Esophagus muscularis mucosa (tissue), 4 donors: Measurements from ENCODE around the gene POPDC3.

Source experiments
- CTCF ChIP-seq, 3 experiments: fragments of 200-600 bp in 2 of 3; fragments of 450-650 bp in 1 of 3; sonication (generic) in 2 of 3; IDR thresholded peaks; one replicate each; pipeline ENCODE4 v1.5.1; 2017 to 2019; ENCODE audit warnings: antibody characterized with exemption in 3 of 3, mild to moderate bottlenecking in 2 of 3, moderate library complexity in 1 of 3
- EP300 ChIP-seq: sonication (generic); formaldehyde crosslinking; IDR thresholded peaks from one replicate; pipeline ENCODE4 v1.6.1; 2017; ENCODE audit warnings: antibody characterized with exemption
- POLR2A ChIP-seq: fragments of 450-650 bp; IDR thresholded peaks from one replicate; pipeline ENCODE4 v1.6.1; 2017; ENCODE audit warnings: antibody characterized with exemption, moderate library complexity, mild to moderate bottlenecking, low read depth
- POLR2AphosphoS5 ChIP-seq, 2 donors: sonication (generic); formaldehyde crosslinking; IDR thresholded peaks; one replicate each; pipeline ENCODE4 v1.6.1; 2017; ENCODE audit warnings: antibody characterized with exemption in 2 of 2

DNA sequence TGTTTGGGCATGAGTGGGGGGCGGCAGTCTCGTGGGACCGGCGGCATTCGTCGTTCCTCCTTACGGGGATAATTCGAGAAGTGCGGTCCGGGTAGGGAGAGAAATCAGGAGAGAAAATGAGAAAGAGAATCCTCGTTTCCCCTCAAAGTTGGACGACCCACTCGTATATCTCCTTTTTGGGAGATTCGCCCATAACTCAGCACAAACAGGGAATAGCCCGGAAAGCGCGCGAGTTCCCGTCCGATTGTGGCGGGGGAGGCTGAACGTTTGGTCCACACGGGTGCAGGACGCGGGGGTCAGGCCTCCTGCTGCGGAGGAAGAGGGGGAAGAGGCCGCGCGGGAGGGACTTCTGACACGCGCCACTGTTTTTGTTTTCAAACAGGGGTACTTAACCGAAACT is 42.4 kb downstream of the POPDC3 start:
- no peak for TF ChIP-seq CTCF (IDR thresholded peaks at IDR 0.05)
- no peak for TF ChIP-seq EP300
- no peak for TF ChIP-seq POLR2A
- no peak for TF ChIP-seq POLR2AphosphoS5 (IDR thresholded peaks at IDR 0.05)
